ENCODE results near the gene SAMD10. TPM values are rescaled to one million over a fixed set of nuclear protein-coding genes. Genes with fewer than 3 reads are reported as not detected.

The SAMD10 gene
- total RNA-seq, 4 donors from 2014 or later, result 1.1 to 2.3 (median 2.0) TPM; not detected in 1

DNA sequence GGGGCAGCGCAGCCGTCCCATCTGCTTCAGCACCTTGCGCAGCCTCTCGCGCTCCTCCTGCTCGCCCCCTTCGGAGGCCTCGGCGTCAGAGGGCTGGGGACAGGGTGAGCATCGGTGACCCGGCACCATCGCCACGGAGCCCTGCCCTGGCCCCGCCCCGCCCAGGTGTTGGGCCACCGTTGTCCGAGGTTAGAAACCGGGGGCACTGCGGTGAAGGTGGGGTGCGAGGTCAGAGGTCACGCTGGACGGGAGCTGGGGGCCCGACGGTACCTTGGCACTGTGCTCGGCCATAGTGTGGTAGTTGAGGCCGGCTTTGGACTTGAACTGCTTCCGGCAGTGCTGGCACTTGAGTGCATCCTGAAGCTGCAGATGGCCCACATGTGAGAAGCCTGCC is 16.1 kb downstream of the SAMD10 start:
- TF ChIP-seq, protein P1, sequence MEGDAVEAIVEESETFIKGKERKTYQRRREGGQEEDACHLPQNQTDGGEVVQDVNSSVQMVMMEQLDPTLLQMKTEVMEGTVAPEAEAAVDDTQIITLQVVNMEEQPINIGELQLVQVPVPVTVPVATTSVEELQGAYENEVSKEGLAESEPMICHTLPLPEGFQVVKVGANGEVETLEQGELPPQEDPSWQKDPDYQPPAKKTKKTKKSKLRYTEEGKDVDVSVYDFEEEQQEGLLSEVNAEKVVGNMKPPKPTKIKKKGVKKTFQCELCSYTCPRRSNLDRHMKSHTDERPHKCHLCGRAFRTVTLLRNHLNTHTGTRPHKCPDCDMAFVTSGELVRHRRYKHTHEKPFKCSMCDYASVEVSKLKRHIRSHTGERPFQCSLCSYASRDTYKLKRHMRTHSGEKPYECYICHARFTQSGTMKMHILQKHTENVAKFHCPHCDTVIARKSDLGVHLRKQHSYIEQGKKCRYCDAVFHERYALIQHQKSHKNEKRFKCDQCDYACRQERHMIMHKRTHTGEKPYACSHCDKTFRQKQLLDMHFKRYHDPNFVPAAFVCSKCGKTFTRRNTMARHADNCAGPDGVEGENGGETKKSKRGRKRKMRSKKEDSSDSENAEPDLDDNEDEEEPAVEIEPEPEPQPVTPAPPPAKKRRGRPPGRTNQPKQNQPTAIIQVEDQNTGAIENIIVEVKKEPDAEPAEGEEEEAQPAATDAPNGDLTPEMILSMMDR (IDR thresholded peaks at IDR 0.05; ENCODE audit: low read depth), result no peak

DNA sequence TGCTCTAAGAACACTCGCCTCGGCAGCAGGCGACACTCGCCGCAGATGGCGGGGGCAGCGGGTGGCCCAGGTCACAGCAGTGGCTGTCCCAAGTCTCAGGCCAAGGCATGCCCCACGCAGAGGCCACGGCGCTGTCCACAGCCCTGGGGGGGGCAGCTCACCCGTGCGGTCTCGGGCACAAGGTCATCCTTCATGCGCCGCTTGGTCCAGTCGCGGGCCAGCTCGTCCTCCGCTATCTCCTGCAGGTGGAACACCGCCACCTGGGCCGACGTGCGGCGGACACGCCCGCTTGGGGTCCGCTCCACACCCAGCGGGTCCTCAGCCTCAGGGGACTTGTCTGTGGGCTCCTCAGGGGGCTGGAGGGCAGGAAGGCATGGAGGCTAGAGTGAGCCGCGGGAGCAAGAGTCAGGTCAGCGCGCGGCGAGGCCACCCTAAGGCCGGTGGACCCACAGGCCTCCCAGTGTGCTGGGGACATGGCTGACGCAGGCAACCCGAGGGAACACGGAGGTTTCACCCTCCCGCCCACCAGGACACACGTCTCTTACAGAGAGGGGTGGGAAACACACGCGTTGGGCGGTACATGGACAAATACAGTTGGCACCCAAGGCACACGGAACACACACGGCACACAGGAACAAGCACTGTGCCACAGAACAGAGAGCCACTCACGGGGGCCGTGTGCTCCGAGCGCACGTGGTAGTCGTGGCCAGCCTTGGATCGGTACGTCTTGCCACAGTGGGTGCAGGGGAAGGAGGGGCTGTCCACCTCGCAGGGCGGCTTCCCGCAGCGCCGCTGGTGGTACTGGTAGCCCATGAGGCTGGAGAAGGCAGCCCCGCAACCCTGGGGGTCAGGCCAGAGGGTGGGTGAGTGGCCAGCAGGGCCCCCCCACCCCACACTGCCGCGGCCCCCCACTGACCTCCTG is 16.8 kb downstream of the SAMD10 start:
- TF ChIP-seq, protein P1 (IDR thresholded peaks at IDR 0.05; ENCODE audit: low read depth), result no peak

DNA sequence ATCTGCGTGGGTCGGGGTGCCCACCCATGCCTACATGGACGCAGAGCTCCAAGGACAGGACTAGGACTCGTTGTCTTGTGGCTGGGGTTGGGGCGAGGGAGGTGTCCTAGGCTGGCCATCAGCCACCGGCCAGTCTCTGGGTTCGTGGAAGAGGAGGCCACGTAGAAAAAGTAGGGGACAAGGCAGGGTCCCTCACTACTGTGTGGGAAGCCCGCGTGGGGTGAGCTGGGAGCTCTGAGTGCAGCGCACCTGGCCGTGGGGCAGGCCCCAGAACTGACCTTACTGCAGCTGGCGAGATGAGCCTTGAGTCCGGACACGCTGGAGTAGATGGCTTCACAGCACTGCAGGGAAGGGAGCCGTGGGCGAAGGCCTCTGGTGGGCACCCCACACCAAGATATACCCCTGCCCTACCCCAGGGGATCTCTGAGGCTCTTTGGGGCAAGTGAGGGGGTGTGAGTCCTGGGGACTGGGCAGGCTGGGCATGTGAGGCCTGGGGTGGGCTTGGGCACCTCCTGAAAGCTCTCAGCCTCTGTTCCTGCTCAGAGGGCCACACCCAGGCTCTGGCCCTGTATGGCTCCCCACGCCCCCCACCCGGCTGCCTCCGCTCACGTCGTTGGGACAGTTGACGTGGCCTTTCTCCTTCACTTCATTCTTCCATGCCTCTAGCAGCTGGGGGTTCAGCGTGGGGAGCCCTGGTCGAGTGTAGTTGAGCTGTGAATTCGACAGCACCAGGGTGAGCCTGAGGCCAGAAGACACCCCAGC is 17.6 kb downstream of the SAMD10 start:
- TF ChIP-seq, protein P1 (IDR thresholded peaks at IDR 0.05; ENCODE audit: low read depth), result no peak

DNA sequence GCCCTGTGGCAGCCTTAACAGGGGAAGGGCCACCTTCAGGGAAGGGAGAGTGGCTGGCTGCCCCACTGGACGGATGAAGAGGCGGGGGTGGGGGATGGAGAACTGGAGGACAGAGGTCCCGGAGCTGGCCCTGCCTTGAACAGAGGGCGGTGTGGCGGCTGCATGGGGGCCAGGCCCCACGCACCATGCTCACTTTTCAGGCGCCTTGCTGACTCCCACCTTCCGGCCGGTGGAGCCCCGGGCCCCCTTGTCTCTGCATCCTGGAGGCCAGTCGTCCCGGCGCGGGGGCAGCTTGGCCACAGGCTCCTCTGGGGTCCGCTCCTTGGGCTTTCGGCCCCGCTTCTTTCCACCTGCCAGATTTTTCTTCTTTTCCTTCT is 19.8 kb downstream of the SAMD10 start:
- TF ChIP-seq, protein P1 (IDR thresholded peaks at IDR 0.05; ENCODE audit: low read depth), result no peak

DNA sequence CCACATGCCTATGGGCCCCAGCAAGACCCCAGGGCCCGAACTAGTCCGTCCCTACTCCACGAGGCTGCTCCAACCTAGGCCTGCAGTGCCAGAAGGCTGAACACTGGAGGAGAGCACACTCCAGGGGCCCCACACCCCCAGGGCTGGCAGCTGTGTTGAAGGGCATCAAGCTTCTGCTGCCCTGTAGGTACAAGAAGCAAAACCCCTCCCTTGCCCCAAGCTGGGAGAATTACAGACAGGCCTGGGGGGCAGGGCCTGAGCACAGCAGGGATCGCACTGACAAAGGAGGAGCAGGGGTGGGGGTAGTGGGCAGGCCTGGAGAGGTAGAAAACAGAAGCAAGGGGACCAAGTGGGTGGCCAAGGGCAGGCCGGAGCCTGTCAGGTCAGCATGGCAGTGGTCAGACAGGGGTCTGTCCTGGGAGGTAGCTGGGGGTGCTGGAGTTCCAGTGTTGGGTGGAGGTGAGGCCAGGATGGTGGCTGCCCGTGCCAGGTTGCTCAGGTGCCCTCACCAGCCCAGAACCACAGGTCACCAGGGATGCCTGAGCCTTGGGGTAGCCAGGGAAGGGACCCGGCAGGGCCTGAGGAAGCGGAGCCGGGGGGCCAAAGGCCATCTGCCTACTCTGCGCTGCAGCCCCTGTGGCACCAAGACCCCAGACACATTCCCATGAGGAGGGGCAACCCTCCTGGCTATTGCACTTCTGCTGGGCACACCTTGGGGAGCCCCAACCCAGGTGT is 20.3 kb downstream of the SAMD10 start:
- TF ChIP-seq, protein P1 (IDR thresholded peaks at IDR 0.05; ENCODE audit: low read depth), result no peak

DNA sequence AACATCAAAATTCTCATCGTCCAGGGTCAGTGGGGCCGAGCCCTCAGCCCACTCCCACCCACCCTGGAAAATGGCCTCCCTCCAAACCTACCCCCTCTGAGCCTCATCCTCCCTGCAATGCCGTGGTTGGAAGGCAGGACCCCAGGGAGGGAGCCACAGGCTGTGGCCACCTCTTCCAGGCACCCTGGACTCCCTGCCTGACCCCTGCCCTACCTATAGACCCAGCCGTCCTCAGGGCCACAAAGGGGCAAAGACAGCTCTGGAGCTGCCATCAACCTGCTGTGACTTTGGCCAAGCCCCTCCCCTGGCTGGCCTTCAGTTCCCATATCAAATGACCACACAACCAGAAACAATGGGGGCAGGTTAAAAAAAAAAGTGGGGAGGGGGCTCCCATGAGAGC is 21.0 kb downstream of the SAMD10 start:
- TF ChIP-seq, protein P1 (IDR thresholded peaks at IDR 0.05; ENCODE audit: low read depth), result no peak
